Lower leg skin (tissue), 4 donors: ENCODE measurements around the gene DAD1. TPM values are rescaled to one million over a fixed set of nuclear protein-coding genes. Genes with fewer than 3 reads are reported as not detected.
"Not testable (repeated sequence)": the region's sequence is repeated elsewhere in the genome, so short reads cannot be mapped to it uniquely, and the experiment has no call there.

Experiments
- DNase-seq, 2 donors: peaks; one replicate each; pipeline ENCODE4 v3.0.0-alpha.2; 2019; ENCODE audit warnings: low spot score in 2 of 2
- H3K4me3 ChIP-seq: fragments of 200-600 bp; sonication (generic); 2 replicates; pipeline ENCODE4 v1.5.1; 2017; ENCODE audit warnings: mild to moderate bottlenecking, low read depth; ENCODE audit not compliant: poor library complexity, severe bottlenecking
- POLR2A ChIP-seq, 2 donors: fragments of 450-650 bp; IDR thresholded peaks; one replicate each; pipeline ENCODE4 v1.6.1; 2016 to 2017; ENCODE audit warnings: antibody characterized with exemption in 2 of 2, mild to moderate bottlenecking in 1 of 2, moderate library complexity in 1 of 2
- WGBS, 2 donors: methylation state at CpG; one replicate each; pipeline ENCODE4 v1.1.5; 2018; 5-methylcytosine and 5-hydroxymethylcytosine counted together
- intact Hi-C: fragments of 100-400 bp; cut with DNase I; formaldehyde crosslinking; loops from one replicate; pipeline ENCODE4 v1.15.0; 2023; ENCODE audit warnings: low total_unique reads
- total RNA-seq, 4 donors: library from RNA; depleted of rRNA; stranded (reverse); fragments of >200 nt; gene quantifications; one replicate each; pipeline ENCODE4 v1.1.0, GENCODE V29; 2016
- TF ChIP-seq, protein P1 (sequence below), 3 donors: fragments of 450-650 bp; IDR thresholded peaks; one replicate each; pipeline ENCODE4 v1.5.1; 2016; ENCODE audit warnings: antibody characterized with exemption in 3 of 3, mild to moderate bottlenecking in 3 of 3, moderate library complexity in 2 of 3

The DAD1 gene
- total RNA-seq, 4 donors from 2014 or later, result 103 to 131 (median 124) TPM

DNA sequence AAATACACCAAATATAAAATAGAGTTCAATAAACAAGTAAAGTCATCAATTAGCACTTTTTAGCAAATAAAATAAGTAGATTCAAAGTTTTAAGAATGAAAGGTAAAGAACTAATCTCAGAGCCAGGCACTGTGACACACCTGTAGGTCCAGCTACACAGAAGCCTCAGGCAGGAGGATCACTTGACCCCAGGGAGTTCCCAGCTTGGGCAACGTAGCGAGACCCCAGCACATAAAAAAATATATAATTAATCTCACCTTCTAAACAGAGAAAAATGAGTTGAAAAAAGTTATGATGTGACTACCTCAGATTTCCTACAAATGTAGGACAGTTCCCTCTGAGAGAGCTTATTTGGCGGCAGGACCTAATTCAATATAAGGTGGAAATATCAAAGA is 19.3 kb downstream of the DAD1 start:
- DNase-seq, result no peak
- intact Hi-C loops, result loop anchor here (5.0 to 10.0 kb wide), 2 partner anchors 83 to 245 kb away; partner anchors contain the start of gene SLC7A7
- H3K4me3 ChIP-seq, result no peak overlapping the region
- 64 to 75% methylated on average over 3 of the region's 3 CpGs for WGBS, 2 donors
- TF ChIP-seq, protein P1, sequence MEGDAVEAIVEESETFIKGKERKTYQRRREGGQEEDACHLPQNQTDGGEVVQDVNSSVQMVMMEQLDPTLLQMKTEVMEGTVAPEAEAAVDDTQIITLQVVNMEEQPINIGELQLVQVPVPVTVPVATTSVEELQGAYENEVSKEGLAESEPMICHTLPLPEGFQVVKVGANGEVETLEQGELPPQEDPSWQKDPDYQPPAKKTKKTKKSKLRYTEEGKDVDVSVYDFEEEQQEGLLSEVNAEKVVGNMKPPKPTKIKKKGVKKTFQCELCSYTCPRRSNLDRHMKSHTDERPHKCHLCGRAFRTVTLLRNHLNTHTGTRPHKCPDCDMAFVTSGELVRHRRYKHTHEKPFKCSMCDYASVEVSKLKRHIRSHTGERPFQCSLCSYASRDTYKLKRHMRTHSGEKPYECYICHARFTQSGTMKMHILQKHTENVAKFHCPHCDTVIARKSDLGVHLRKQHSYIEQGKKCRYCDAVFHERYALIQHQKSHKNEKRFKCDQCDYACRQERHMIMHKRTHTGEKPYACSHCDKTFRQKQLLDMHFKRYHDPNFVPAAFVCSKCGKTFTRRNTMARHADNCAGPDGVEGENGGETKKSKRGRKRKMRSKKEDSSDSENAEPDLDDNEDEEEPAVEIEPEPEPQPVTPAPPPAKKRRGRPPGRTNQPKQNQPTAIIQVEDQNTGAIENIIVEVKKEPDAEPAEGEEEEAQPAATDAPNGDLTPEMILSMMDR (IDR thresholded peaks at IDR 0.05), result no peak
- no peak for TF ChIP-seq POLR2A (IDR thresholded peaks at IDR 0.05)

DNA sequence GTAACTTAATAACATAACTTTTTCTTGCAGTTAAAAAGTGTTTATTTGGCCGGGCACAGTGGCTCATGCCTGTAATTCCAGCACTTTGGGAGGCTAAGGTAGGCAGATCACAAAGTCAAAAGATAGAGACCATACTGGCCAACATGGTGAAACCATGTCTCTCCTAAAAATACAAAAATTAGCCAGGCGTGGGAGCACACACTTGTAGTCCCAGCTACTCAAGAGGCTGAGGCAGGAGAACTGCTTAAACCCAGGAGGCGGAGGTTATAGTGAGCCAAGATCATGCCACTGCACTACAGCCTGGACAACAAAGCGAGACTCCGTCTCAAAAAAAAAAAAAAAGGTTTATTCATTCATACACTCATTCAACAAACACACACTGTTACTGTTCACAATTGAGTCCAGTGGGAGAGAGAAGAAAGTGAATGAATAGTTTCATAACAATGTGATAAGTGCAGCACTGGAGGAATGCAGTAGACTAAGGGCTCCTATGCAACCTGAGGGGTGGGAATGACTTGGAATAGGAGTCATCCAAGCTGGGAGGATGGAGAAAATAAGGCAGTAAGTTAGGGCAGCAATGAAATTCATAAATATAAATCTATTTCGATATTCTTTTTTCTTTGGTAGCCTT is 19.8 kb downstream of the DAD1 start:
- H3K4me3 ChIP-seq, result no peak overlapping the region
- DNase-seq, result no peak
- intact Hi-C loops, result loop anchor here (10.0 kb wide), 1 partner anchor 246 kb away; the partner anchor contains the start of gene SLC7A7
- 92 to 93% methylated on average over 6 of the region's 6 CpGs for WGBS, 2 donors
- no peak for TF ChIP-seq POLR2A (IDR thresholded peaks at IDR 0.05)
- TF ChIP-seq, protein P1 (IDR thresholded peaks at IDR 0.05), result no peak

DNA sequence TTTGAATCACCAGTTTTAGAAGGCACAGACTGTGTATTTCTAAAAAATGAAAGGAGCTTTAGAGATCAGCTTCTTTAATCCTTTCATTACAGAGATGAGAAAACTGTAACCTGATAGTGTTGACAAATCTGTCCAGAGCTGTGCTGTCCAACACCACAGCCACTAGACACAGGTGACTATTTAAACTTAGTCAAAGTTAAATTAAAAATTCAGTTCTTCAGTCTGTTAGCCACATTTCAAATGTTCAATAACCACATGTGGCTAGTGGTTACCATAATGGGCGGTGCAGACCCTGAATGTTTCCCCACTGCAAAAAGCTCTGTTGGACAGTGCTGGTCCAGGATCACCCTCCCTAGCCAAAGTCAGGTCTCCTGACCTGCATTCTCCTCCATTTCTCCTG is 21.6 kb downstream of the DAD1 start:
- 92 to 94% methylated on average over 1 of the region's 1 CpG for WGBS, 2 donors
- intact Hi-C loops, result loop anchor here (10.0 kb wide), 1 partner anchor 247 kb away; the partner anchor contains the start of gene SLC7A7

DNA sequence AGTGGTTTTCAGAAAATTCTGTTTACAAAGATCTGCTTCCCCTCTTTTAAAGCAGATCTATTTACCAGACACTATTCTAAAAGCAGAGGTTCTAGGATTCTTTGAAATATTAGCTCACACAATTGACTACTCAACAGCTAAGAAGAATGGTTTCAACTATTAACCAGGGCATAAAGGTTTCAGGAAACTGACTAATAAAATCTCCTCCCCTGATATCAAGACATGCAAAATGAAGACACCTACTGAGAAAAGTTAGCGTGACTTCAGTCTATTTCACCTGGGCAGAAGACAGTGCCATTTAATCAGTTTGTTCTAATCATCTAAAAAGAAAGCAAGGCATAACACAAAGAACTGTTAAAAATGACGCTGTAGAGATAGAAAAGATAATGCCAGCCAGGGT is 22.2 kb downstream of the DAD1 start:
- WGBS, 2 donors, result 87 to 88% methylated on average over 2 of the region's 2 CpGs
- TF ChIP-seq, protein P1 (IDR thresholded peaks at IDR 0.05), result no peak
- TF ChIP-seq POLR2A (IDR thresholded peaks at IDR 0.05), result no peak
- H3K4me3 ChIP-seq, result no peak overlapping the region
- intact Hi-C loops, result loop anchor here (10.0 kb wide), 1 partner anchor 248 kb away; the partner anchor contains the start of gene SLC7A7
- no peak for DNase-seq

More for the DNA sequence above, 21.6 kb downstream of the DAD1 start:
- no peak for TF ChIP-seq POLR2A (IDR thresholded peaks at IDR 0.05)
- TF ChIP-seq, protein P1 (IDR thresholded peaks at IDR 0.05), result no peak
- H3K4me3 ChIP-seq, result no peak overlapping the region
- no peak for DNase-seq

DNA sequence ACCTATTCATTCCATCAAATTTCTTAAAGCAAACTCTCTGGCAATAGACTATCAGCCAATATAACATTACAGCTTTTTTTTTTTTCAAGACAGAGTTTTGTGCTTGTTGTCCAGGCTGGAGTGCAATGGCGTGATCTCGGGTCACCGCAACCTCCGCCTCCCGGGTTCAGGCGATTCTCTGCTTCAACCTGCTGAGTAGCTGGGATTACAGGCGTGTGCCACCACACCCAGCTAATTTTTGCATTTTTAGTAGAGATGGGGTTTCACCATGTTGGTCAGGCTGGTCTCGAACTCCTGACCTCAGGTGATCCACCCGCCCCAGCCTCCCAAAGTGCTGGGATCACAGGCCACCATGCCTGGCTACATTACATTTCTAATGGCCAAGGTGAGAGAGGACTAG is 22.8 kb downstream of the DAD1 start:
- not testable (repeated sequence) for DNase-seq, H3K4me3 ChIP-seq
- intact Hi-C loops, result loop anchor here (10.0 kb wide), 1 partner anchor 249 kb away; the partner anchor contains the start of gene SLC7A7
- WGBS, 2 donors, result 91 to 93% methylated on average over 9 of the region's 9 CpGs

DNA sequence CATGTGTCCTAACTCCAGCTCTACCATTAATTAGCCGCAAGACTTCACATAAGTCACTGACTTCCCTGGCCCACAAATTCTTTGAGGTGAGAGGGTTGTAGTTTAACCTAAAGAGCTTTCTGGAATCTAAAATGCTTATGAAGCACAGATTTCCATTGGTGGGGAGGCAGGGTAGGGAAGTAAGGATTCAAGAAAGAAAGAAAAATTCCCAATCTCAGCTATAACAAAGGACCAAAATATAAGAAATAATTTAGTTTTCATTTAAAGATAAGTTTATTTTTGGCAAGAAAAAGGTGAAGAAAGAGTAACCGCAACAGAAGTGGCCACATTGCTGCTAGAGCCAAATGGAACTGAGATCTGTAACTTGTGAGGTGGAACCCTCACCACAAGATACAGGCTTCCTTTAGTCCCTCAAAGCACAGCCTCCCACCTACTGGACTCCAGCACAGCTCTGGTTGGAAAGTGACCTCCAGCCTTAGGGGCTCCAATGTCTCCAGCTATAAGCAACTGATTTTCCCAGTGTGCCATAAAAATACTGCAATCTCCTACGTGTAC is 23.6 kb downstream of the DAD1 start:
- WGBS, 2 donors, result 82 to 87% methylated on average over 3 of the region's 3 CpGs
- intact Hi-C loops, result loop anchor here (10.0 kb wide), 1 partner anchor 249 kb away; the partner anchor contains the start of gene SLC7A7
- TF ChIP-seq, protein P1 (IDR thresholded peaks at IDR 0.05), result no peak
- no peak for TF ChIP-seq POLR2A (IDR thresholded peaks at IDR 0.05)
- DNase-seq, result no peak
- no peak overlapping the region for H3K4me3 ChIP-seq
